Esophagus squamous epithelium (tissue), 5 donors: Measurements from ENCODE around the gene ZFHX3. TPM values are rescaled to one million over a fixed set of nuclear protein-coding genes. Genes with fewer than 3 reads are reported as not detected.

Source experiments
- DNase-seq: peaks from one replicate; lab custom pipeline; 2025; lab: John Stamatoyannopoulos, UW
- H3K27ac ChIP-seq, 4 donors: fragments of 200-600 bp; sonication (generic); one replicate each; pipeline ENCODE4 v1.5.1; 2016 to 2019; ENCODE audit warnings: mild to moderate bottlenecking in 1 of 4
- H3K27me3 ChIP-seq, 4 donors: fragments of 200-600 bp; sonication (generic); 1 replicate in 3 of 4; 2 replicates in 1 of 4; pipeline versions ENCODE4 v1.5.1 to v1.6.0; 2017 to 2021; ENCODE audit warnings: antibody characterized with exemption in 1 of 4
- H3K36me3 ChIP-seq, 3 donors: fragments of 200-600 bp; sonication (generic); one replicate each; pipeline ENCODE4 v1.5.1; 2016 to 2019
- H3K4me1 ChIP-seq, 3 donors: fragments of 200-600 bp; sonication (generic); one replicate each; pipeline ENCODE4 v1.5.1; 2017 to 2019
- H3K4me3 ChIP-seq, 4 donors: fragments of 200-600 bp; sonication (generic); 1 replicate in 3 of 4; 2 replicates in 1 of 4; pipeline ENCODE4 v1.5.1; 2016 to 2019; ENCODE audit warnings: mild to moderate bottlenecking in 2 of 4, moderate library complexity in 1 of 4
- H3K9me3 ChIP-seq, 3 donors: fragments of 200-600 bp; sonication (generic); one replicate each; pipeline ENCODE4 v1.5.1; 2016 to 2019
- CTCF ChIP-seq, 6 experiments: fragments of 450-650 bp in 4 of 6; fragments of 200-600 bp in 2 of 6; sonication (generic) in 2 of 6; IDR thresholded peaks; one replicate each; pipeline ENCODE4 v1.5.1; 2016 to 2019; ENCODE audit warnings: antibody characterized with exemption in 6 of 6, mild to moderate bottlenecking in 4 of 6, moderate library complexity in 4 of 6
- POLR2A ChIP-seq, 4 donors: fragments of 450-650 bp; IDR thresholded peaks; one replicate each; pipeline ENCODE4 v1.6.1; 2017; ENCODE audit warnings: antibody characterized with exemption in 4 of 4, mild to moderate bottlenecking in 4 of 4, moderate library complexity in 3 of 4
- WGBS, 2 donors: methylation state at CpG; one replicate each; pipeline ENCODE4 v1.1.5; 2018; 5-methylcytosine and 5-hydroxymethylcytosine counted together
- intact Hi-C: fragments of 100-400 bp; cut with DNase I; formaldehyde crosslinking; loops from one replicate; pipeline ENCODE4 v1.15.0; 2022
- total RNA-seq, 4 donors: library from RNA; depleted of rRNA; stranded (reverse); fragments of >200 nt; gene quantifications; one replicate each; pipeline ENCODE4 v1.1.0, GENCODE V29; 2016
- donor health status: DM: yes; HTN: yes; CAD: no.

Gene ZFHX3
- total RNA-seq, 4 donors from 2014 or later = 3.5 to 12.8 (median 4.5) TPM

GRCh38 chr16:73037845-73038570 lies 9.9 kb downstream of the ZFHX3 start:
- 84 to 87% methylated on average over 13 to 14 of the region's 14 CpGs for WGBS, 2 donors
- no peak overlapping the region for H3K27ac ChIP-seq
- no peaks in the 10 kb centered on the region for H3K36me3 ChIP-seq
- no peaks in the 10 kb centered on the region for H3K27me3 ChIP-seq
- H3K9me3 ChIP-seq = no peaks in the 10 kb centered on the region
- peaks cover 16 to 70% (median 17%) of the 10 kb centered on the region in 3 donors for H3K4me1 ChIP-seq
- intact Hi-C loops = no loop called here
- TF ChIP-seq POLR2A (IDR thresholded peaks at IDR 0.05) (no peak), CTCF (IDR thresholded peaks at IDR 0.05) (no peak)
- H3K4me3 ChIP-seq = no peak overlapping the region
- no peak for DNase-seq

GRCh38 chr16:73037331-73037745 lies 10.6 kb downstream of the ZFHX3 start:
- intact Hi-C loops = no loop called here

GRCh38 chr16:73036074-73036826 lies 11.7 kb downstream of the ZFHX3 start:
- TF ChIP-seq CTCF (IDR thresholded peaks at IDR 0.05) = no peak
- TF ChIP-seq POLR2A (IDR thresholded peaks at IDR 0.05) = no peak
- Histone ChIP-seq H3K27ac (peak overlapping the region in 3 of 4 donors; percentile 2 to 28 (median 21)), H3K9me3 (no peaks in the 10 kb centered on the region), H3K4me1 (peaks cover 16 to 65% (median 17%) of the 10 kb centered on the region in 3 donors), H3K36me3 (no peaks in the 10 kb centered on the region), H3K27me3 (no peaks in the 10 kb centered on the region), H3K4me3 (peak overlapping the region in 2 of 4 donors; percentile 6 to 31)
- intact Hi-C loops = no loop called here
- DNase-seq = no peak
- 38 to 44% methylated on average over 18 of the region's 19 CpGs for WGBS, 2 donors

More at GRCh38 chr16:73037331-73037745, 10.6 kb downstream of the ZFHX3 start:
- H3K9me3 ChIP-seq = no peaks in the 10 kb centered on the region
- DNase-seq = no peak
- peaks cover 16 to 69% (median 17%) of the 10 kb centered on the region in 3 donors for H3K4me1 ChIP-seq
- 46 to 61% methylated on average over 5 of the region's 5 CpGs for WGBS, 2 donors
- no peak overlapping the region for H3K4me3 ChIP-seq
- H3K36me3 ChIP-seq = no peaks in the 10 kb centered on the region
- no peaks in the 10 kb centered on the region for H3K27me3 ChIP-seq
- TF ChIP-seq CTCF (IDR thresholded peaks at IDR 0.05) (no peak), POLR2A (IDR thresholded peaks at IDR 0.05) (no peak)
- H3K27ac ChIP-seq = no peak overlapping the region

- no peak for TF ChIP-seq CTCF (IDR thresholded peaks at IDR 0.05)
- no peak for TF ChIP-seq POLR2A (IDR thresholded peaks at IDR 0.05)
- intact Hi-C loops = no loop called here
- Histone ChIP-seq H3K36me3 (no peaks in the 10 kb centered on the region), H3K27me3 (no peaks in the 10 kb centered on the region), H3K9me3 (no peaks in the 10 kb centered on the region), H3K4me1 (peaks cover 12 to 47% (median 14%) of the 10 kb centered on the region in 3 donors), H3K4me3 (no peak overlapping the region), H3K27ac (no peak overlapping the region)
- 42 to 79% methylated on average over 3 to 4 of the region's 4 CpGs for WGBS, 2 donors
- DNase-seq = no peak
Measured at GRCh38 chr16:73034374-73034773, 13.6 kb downstream of the ZFHX3 start.
